Activated CD4-positive, alpha-beta T cell treated with anti-CD3 and anti-CD28 coated beads, Interleukin-2, amount 10 ng/mL, durations not matched to agents 7 days and 5 days (primary cell): ENCODE results near the gene KRTAP10-5. TPM values are rescaled to one million over a fixed set of nuclear protein-coding genes. Genes with fewer than 3 reads are reported as not detected.
"Not testable (repeated sequence)": the region's sequence is repeated elsewhere in the genome, so short reads cannot be mapped to it uniquely, and the experiment has no call there.

Experiments used
- CTCF ChIA-PET: fragments of 350-600 bp; sonication (Branson Sonifier 250); formaldehyde crosslinking; loops from one replicate; lab custom pipeline; 2021; ENCODE audit warnings: antibody characterized with exemption; lab: Charles Lee
- POLR2A ChIA-PET: fragments of 350-600 bp; sonication (Branson Sonifier 250); formaldehyde crosslinking; loops from one replicate; lab custom pipeline; 2021; ENCODE audit warnings: antibody characterized with exemption; lab: Charles Lee
- DNase-seq: peaks from one replicate; pipeline ENCODE4 v3.0.0-alpha.2; 2020
- H3K27ac Mint-ChIP-seq: one replicate; pipeline ENCODE4 v1.8.0; 2021; ENCODE audit warnings: mild to moderate bottlenecking, moderate library complexity, mixed read lengths
- H3K27me3 Mint-ChIP-seq: one replicate; pipeline ENCODE4 v1.8.0; 2021; ENCODE audit warnings: mixed read lengths
- H3K36me3 Mint-ChIP-seq: one replicate; pipeline ENCODE4 v1.8.0; 2021; ENCODE audit warnings: low read depth, mixed read lengths
- H3K4me1 Mint-ChIP-seq: one replicate; pipeline ENCODE4 v1.8.0; 2021; ENCODE audit warnings: mixed read lengths
- H3K4me3 Mint-ChIP-seq: one replicate; pipeline ENCODE4 v1.8.0; 2021; ENCODE audit warnings: mild to moderate bottlenecking, moderate library complexity, mixed read lengths
- H3K9me3 Mint-ChIP-seq: one replicate; pipeline ENCODE4 v1.8.0; 2021; ENCODE audit warnings: mixed read lengths
- total RNA-seq, 2 experiments: library from RNA; stranded (reverse); gene quantifications; one replicate each; pipeline ENCODE4 v1.2.3, GENCODE V29; 2021

The KRTAP10-5 gene
- total RNA-seq, 2 experiments from 2014 or later, result not detected

- no peak for DNase-seq
- Mint-ChIP-seq H3K27ac (no peak overlapping the region), H3K4me1 (peaks cover 14% of the 10 kb centered on the region), H3K4me3 (no peak overlapping the region), H3K9me3 (peaks cover 28% of the 10 kb centered on the region), H3K27me3 (peaks cover 12% of the 10 kb centered on the region), H3K36me3 (peaks cover 8% of the 10 kb centered on the region)
- ChIA-PET POLR2A (no interaction called here), CTCF (no interaction called here)
Measured at GRCh38 chr21:44581158-44581557, 754 bp upstream of the KRTAP10-5 start.

- DNase-seq, result no peak
- Mint-ChIP-seq H3K4me1 (peaks cover 14% of the 10 kb centered on the region), H3K36me3 (peaks cover 8% of the 10 kb centered on the region), H3K27ac (no peak overlapping the region), H3K27me3 (peaks cover 7% of the 10 kb centered on the region), H3K9me3 (peaks cover 31% of the 10 kb centered on the region), H3K4me3 (peak overlapping the region; percentile 4)
- ChIA-PET POLR2A (no interaction called here), CTCF (no interaction called here)
Measured at GRCh38 chr21:44579833-44580144, 615 bp downstream of the KRTAP10-5 start.

GRCh38 chr21:44579056-44579832 lies 1.2 kb downstream of the KRTAP10-5 start:
- ChIA-PET CTCF (no interaction called here), POLR2A (no interaction called here)
- Mint-ChIP-seq H3K4me1 (peaks cover 13% of the 10 kb centered on the region), H3K4me3 (no peak overlapping the region), H3K27ac (no peak overlapping the region), H3K36me3 (peaks cover 8% of the 10 kb centered on the region), H3K27me3 (peaks cover 7% of the 10 kb centered on the region), H3K9me3 (peaks cover 31% of the 10 kb centered on the region)
- no peak for DNase-seq

- peaks cover 6% of the 10 kb centered on the region for H3K4me1 Mint-ChIP-seq
- POLR2A ChIA-PET, result no interaction called here
- peaks cover 31% of the 10 kb centered on the region for H3K9me3 Mint-ChIP-seq
- CTCF ChIA-PET, result no interaction called here
- H3K4me3 Mint-ChIP-seq, result no peak overlapping the region
- DNase-seq, result no peak
- H3K36me3 Mint-ChIP-seq, result peaks cover 8% of the 10 kb centered on the region
- H3K27me3 Mint-ChIP-seq, result peaks cover 7% of the 10 kb centered on the region
- no peak overlapping the region for H3K27ac Mint-ChIP-seq
Measured at GRCh38 chr21:44578371-44579055, 1.9 kb downstream of the KRTAP10-5 start.

GRCh38 chr21:44576025-44576420 lies 4.4 kb downstream of the KRTAP10-5 start:
- H3K4me1 Mint-ChIP-seq, result no peaks in the 10 kb centered on the region
- H3K36me3 Mint-ChIP-seq, result peaks cover 5% of the 10 kb centered on the region
- no peak for DNase-seq
- POLR2A ChIA-PET, result no interaction called here
- peaks cover 28% of the 10 kb centered on the region for H3K9me3 Mint-ChIP-seq
- H3K4me3 Mint-ChIP-seq, result no peak overlapping the region
- H3K27ac Mint-ChIP-seq, result peak overlapping the region; percentile 38
- CTCF ChIA-PET, result no interaction called here
- peaks cover 7% of the 10 kb centered on the region for H3K27me3 Mint-ChIP-seq

GRCh38 chr21:44575307-44576024 lies 4.9 kb downstream of the KRTAP10-5 start:
- H3K9me3 Mint-ChIP-seq, result peaks cover 24% of the 10 kb centered on the region
- H3K27me3 Mint-ChIP-seq, result peaks cover 4% of the 10 kb centered on the region
- CTCF ChIA-PET, result interaction anchor here (1.2 kb wide), 1 partner anchor 39 kb away, joined by 3 read pairs; no protein-coding TSS in a partner anchor
- no peaks in the 10 kb centered on the region for H3K4me1 Mint-ChIP-seq
- no peak for DNase-seq
- POLR2A ChIA-PET, result no interaction called here
- H3K4me3 Mint-ChIP-seq, result no peak overlapping the region
- peaks cover 4% of the 10 kb centered on the region for H3K36me3 Mint-ChIP-seq
- H3K27ac Mint-ChIP-seq, result peak overlapping the region; percentile 38

GRCh38 chr21:44574457-44575306 lies 5.7 kb downstream of the KRTAP10-5 start:
- H3K9me3 Mint-ChIP-seq, result peaks cover 24% of the 10 kb centered on the region
- ChIA-PET POLR2A (no interaction called here), CTCF (interaction anchor here (1.2 to 1.3 kb wide), 2 partner anchors 21 to 38 kb away, joined by 3 to 4 read pairs; no protein-coding TSS in a partner anchor)
- H3K4me3 Mint-ChIP-seq, result no peak overlapping the region
- H3K4me1 Mint-ChIP-seq, result no peaks in the 10 kb centered on the region
- no peak overlapping the region for H3K27ac Mint-ChIP-seq
- peaks cover 2% of the 10 kb centered on the region for H3K36me3 Mint-ChIP-seq
- peaks cover 2% of the 10 kb centered on the region for H3K27me3 Mint-ChIP-seq
- DNase-seq, result no peak

- H3K4me3 Mint-ChIP-seq, H3K36me3 Mint-ChIP-seq, H3K27me3 Mint-ChIP-seq, H3K4me1 Mint-ChIP-seq, POLR2A ChIA-PET, DNase-seq: not testable (repeated sequence)
- CTCF ChIA-PET, result interaction anchor here (1.2 to 1.5 kb wide), 3 partner anchors 22 to 93 kb away, joined by 3 to 4 read pairs (median 4); partner anchors contain the start of gene KRTAP12-2
- Mint-ChIP-seq H3K9me3 (peaks cover 24% of the 10 kb centered on the region), H3K27ac (peak within 1 kb of the TSS; percentile 62)
Measured at GRCh38 chr21:44573630-44574456, 6.6 kb downstream of the KRTAP10-5 start, which contains the start of gene KRTAP10-4. TSS of gene KRTAP10-4 (plus strand) at chr21:44573729. CDS start at chr21:44573759, 30 bp downstream.

- no peak for DNase-seq
- peak overlapping the region; percentile 62 for H3K27ac Mint-ChIP-seq
Measured at GRCh38 chr21:44572959-44573583, 7.3 kb downstream of the KRTAP10-5 start.

GRCh38 chr21:44571844-44572782 lies 8.3 kb downstream of the KRTAP10-5 start:
- no peak for DNase-seq
- Mint-ChIP-seq H3K27ac (no peak overlapping the region), H3K4me1 (no peaks in the 10 kb centered on the region), H3K4me3 (no peak overlapping the region), H3K27me3 (peaks cover 4% of the 10 kb centered on the region), H3K36me3 (no peaks in the 10 kb centered on the region), H3K9me3 (peaks cover 12% of the 10 kb centered on the region)
- POLR2A ChIA-PET, result no interaction called here
- CTCF ChIA-PET, result interaction anchor here (1.5 kb wide), 1 partner anchor 95 kb away, joined by 4 read pairs; the partner anchor contains the start of gene KRTAP12-2

More at GRCh38 chr21:44572959-44573583, 7.3 kb downstream of the KRTAP10-5 start:
- POLR2A ChIA-PET, result no interaction called here
- Mint-ChIP-seq H3K27me3 (peaks cover 4% of the 10 kb centered on the region), H3K4me1 (no peaks in the 10 kb centered on the region), H3K9me3 (peaks cover 20% of the 10 kb centered on the region), H3K4me3 (no peak overlapping the region), H3K36me3 (peaks cover 2% of the 10 kb centered on the region)
- CTCF ChIA-PET, result interaction anchor here (1.5 kb wide), 1 partner anchor 94 kb away, joined by 4 read pairs; the partner anchor contains the start of gene KRTAP12-2
